Measurements from ENCODE around the gene SYTL3. TPM values are rescaled to one million over a fixed set of nuclear protein-coding genes. Genes with fewer than 3 reads are reported as not detected.
A peak's percentile ranks its signal among the peaks of the same experiment; 100 is the strongest.

The SYTL3 gene
- total and polyA plus RNA-seq, 9 of the 15 experiments (the other 6 are each of a cell fraction or from before 2014, with no cell fraction given) = 0.04 to 0.46 (median 0.17) TPM; not detected in 1

GRCh38 chr6:158807515-158808441 is 157.9 kb downstream of the SYTL3 start (continued):
- TF ChIP-seq ARID3A (IDR thresholded peaks at IDR 0.05; ENCODE audit: borderline replicate concordance, low read depth, low read length) (no peak), POLR2AphosphoS5 (IDR thresholded peaks at IDR 0.05; ENCODE audit: control insufficient read depth, insufficient read depth, low read depth, low read length) (peak; percentile 15; the same call in 1 of the 2 replicates), TEAD4 (IDR thresholded peaks at IDR 0.05; ENCODE audit: low read length) (peak; percentile 66), TEAD4 (CRISPR knock-in tag; IDR thresholded peaks at IDR 0.05; ENCODE audit: borderline replicate concordance) (no peak), MED1 (CRISPR knock-in tag; IDR thresholded peaks at IDR 0.05; ENCODE audit: borderline replicate concordance) (no peak), CBFA2T3 (IDR thresholded peaks at IDR 0.05) (peak; percentile 49), PHB (CRISPR knock-in tag; IDR thresholded peaks at IDR 0.05) (no peak), GATA2 (CRISPR knock-in tag; IDR thresholded peaks at IDR 0.05) (peak; percentile 40; the same call in 1 of the 2 replicates), PML (IDR thresholded peaks at IDR 0.05; ENCODE audit: low read length) (peak; percentile 30; the same call in 1 of the 2 replicates), EHMT2 (IDR thresholded peaks at IDR 0.05) (no peak), CBFA2T2 (conservative IDR thresholded peaks at IDR 0.05) (0 out of 2 replicates have a peak, but pooled peaks have one; percentile 18), FOXJ2 (tag; IDR thresholded peaks at IDR 0.05) (no peak), ARID1B (IDR thresholded peaks at IDR 0.05) (0 out of 2 replicates have a peak, but pooled peaks have one; percentile 27)

Measured in K562 (cell line).